DND-41 (cell line): Measurements from ENCODE around the gene DCTPP1.

Experiments
- EZH2 ChIP-seq: IDR thresholded peaks from 3 replicates; pipeline ENCODE4 v1.6.1; 2012; ENCODE audit warnings: borderline replicate concordance, low read depth, mild to moderate bottlenecking, moderate library complexity, low read length, inconsistent platforms; ENCODE audit not compliant: severe bottlenecking
- TF ChIP-seq, protein P1 (sequence below): IDR thresholded peaks from 2 replicates; pipeline ENCODE4 v1.5.1; 2012; ENCODE audit warnings: borderline replicate concordance, low read length, moderate library complexity, mild to moderate bottlenecking; ENCODE audit not compliant: poor library complexity, severe bottlenecking; ENCODE audit errors: extremely low read depth

DNA sequence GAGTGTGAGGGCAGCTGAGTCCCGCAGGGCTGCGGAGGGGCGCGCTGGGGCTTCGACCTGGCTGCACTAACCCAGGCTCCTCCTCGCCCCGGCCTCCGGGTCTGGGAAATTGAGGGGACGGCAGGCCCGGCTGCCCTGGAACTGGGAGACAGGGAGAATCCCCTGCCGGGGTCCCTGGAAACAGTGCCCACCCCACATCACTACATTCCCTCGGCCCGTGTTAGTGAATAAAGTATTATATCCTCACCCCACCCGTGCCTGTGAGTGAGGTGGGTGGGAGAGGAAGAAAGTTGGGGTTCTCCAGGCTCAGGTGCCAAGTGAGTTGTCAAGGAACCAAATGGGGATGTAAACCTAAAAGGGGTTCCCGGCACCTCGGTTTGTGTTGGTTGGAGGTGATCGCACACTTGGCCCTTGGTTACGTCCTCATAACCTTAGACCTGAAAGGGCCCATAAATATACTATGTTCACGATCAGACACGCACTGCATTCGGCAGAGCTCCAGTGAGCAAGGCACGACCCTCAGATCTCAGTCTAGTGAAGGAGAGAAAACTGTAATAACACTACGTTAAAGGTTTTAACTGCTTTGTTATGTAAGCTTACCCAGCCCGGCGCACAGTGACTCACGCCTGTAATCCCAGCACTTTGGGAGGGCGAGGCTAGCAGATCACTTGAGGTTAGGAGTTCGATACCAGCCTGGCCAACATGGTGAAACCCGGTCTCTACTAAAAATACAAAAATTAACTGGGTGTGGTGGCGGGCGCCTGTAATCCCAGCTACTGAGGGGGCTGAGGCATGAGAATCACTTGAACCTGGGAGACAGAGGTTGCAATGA, 11.3 kb downstream of the DCTPP1 start:
- no peak for TF ChIP-seq EZH2
- TF ChIP-seq, protein P1, sequence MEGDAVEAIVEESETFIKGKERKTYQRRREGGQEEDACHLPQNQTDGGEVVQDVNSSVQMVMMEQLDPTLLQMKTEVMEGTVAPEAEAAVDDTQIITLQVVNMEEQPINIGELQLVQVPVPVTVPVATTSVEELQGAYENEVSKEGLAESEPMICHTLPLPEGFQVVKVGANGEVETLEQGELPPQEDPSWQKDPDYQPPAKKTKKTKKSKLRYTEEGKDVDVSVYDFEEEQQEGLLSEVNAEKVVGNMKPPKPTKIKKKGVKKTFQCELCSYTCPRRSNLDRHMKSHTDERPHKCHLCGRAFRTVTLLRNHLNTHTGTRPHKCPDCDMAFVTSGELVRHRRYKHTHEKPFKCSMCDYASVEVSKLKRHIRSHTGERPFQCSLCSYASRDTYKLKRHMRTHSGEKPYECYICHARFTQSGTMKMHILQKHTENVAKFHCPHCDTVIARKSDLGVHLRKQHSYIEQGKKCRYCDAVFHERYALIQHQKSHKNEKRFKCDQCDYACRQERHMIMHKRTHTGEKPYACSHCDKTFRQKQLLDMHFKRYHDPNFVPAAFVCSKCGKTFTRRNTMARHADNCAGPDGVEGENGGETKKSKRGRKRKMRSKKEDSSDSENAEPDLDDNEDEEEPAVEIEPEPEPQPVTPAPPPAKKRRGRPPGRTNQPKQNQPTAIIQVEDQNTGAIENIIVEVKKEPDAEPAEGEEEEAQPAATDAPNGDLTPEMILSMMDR = no peak
